MCF 10A (cell line): ENCODE measurements around the gene UBAP2L. TPM values are rescaled to one million over a fixed set of nuclear protein-coding genes. Genes with fewer than 3 reads are reported as not detected.
A peak's percentile ranks its signal among the peaks of the same experiment; 100 is the strongest.

ENCODE experiments used
- BruUV-seq: library from RNA; stranded (reverse); fragments of 400-500 nt; replicated peaks from 2 replicates; lab custom pipeline; 2021; lab: Mats Ljungman, UMichigan
- CTCF ChIA-PET: fragments of 300-600 bp; sonication (Branson Sonifier 250); formaldehyde crosslinking; extraction: SDS; loops from one replicate; lab custom pipeline; 2021; ENCODE audit warnings: antibody characterized with exemption, inconsistent platforms; lab: Yijun Ruan, JAX
- POLR2A ChIA-PET: fragments of 300-600, 350-650 bp; sonication (Branson Sonifier 250); formaldehyde crosslinking; extraction: SDS; loops from one replicate; lab custom pipeline; 2020; ENCODE audit warnings: antibody characterized with exemption, inconsistent platforms; lab: Yijun Ruan, JAX
- DNase-seq: peaks from one replicate; pipeline ENCODE4 v3.0.0-alpha.2; 2018; ENCODE audit not compliant: unreplicated experiment
- H3K27ac Mint-ChIP-seq: one replicate; pipeline ENCODE4 v1.8.0; 2022; ENCODE audit warnings: mild to moderate bottlenecking, low read depth, mixed read lengths; ENCODE audit not compliant: unreplicated experiment
- H3K27me3 Mint-ChIP-seq: one replicate; pipeline ENCODE4 v1.8.0; 2022; ENCODE audit warnings: mixed read lengths; ENCODE audit not compliant: insufficient read depth, unreplicated experiment
- H3K36me3 Mint-ChIP-seq: one replicate; pipeline ENCODE4 v1.8.0; 2022; ENCODE audit warnings: mild to moderate bottlenecking, moderate library complexity, mixed read lengths; ENCODE audit not compliant: insufficient read depth, unreplicated experiment
- H3K4me1 Mint-ChIP-seq: one replicate; pipeline ENCODE4 v1.8.0; 2022; ENCODE audit warnings: mixed read lengths; ENCODE audit not compliant: insufficient read depth, unreplicated experiment
- H3K4me3 Mint-ChIP-seq: one replicate; pipeline ENCODE4 v1.8.0; 2022; ENCODE audit warnings: mild to moderate bottlenecking, moderate library complexity, mixed read lengths; ENCODE audit not compliant: unreplicated experiment
- H3K9me3 Mint-ChIP-seq: one replicate; pipeline ENCODE4 v1.8.0; 2022; ENCODE audit warnings: mixed read lengths; ENCODE audit not compliant: unreplicated experiment
- intact Hi-C: fragments of 100-400 bp; cut with micrococcal nuclease; formaldehyde crosslinking; loops from 2 replicates; pipeline ENCODE4 v1.14.1; 2022
- microRNA-seq: library from miRNA; unstranded; fragments of <30 nt; microRNA quantifications from one replicate; pipeline ENCODE4 v1.2.0, GENCODE V29; 2022
- total RNA-seq: library from RNA; stranded (reverse); gene quantifications from 2 replicates; pipeline ENCODE4 v1.2.3, GENCODE V29; 2022
- TF ChIP-seq, protein P1 (sequence below): fragments of 200-600 bp; IDR thresholded peaks from one replicate; pipeline ENCODE4 v1.8.0; 2022; ENCODE audit warnings: antibody characterized with exemption, mild to moderate bottlenecking; ENCODE audit not compliant: unreplicated experiment

UBAP2L gene
- total RNA-seq, 1 experiment from 2014 or later = 223 TPM

DNA sequence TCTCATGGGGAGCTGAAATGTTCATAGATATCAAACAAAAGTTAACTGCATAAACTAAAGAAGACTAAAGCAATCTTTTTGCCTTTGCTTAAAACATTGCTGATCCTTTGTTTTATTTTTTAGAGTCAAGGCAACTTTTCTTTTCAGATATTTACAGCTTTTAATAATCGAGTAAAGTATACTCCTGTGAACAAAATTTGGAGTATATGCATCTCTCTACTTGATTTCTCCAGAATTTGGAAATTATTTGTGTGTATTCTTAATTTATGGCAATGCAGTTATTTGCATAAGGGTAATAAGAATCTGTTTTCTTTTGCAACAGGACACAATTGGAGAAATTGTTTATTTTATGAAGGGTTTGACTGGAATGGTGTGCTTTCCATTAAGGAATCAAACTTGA, 95.9 kb downstream of the UBAP2L start:
- intact Hi-C loops = no loop called here
- BruUV-seq = no TSS peak
- H3K36me3 Mint-ChIP-seq = no peaks in the 10 kb centered on the region
- DNase-seq = no peak
- no peak overlapping the region for H3K4me3 Mint-ChIP-seq
- no peak overlapping the region for H3K27ac Mint-ChIP-seq
- CTCF ChIA-PET = interaction anchor here (0.7 to 0.9 kb wide), 3 partner anchors 8 to 129 kb away, joined by 3 to 4 read pairs (median 3); partner anchors contain the start of gene ATP8B2
- TF ChIP-seq, protein P1, sequence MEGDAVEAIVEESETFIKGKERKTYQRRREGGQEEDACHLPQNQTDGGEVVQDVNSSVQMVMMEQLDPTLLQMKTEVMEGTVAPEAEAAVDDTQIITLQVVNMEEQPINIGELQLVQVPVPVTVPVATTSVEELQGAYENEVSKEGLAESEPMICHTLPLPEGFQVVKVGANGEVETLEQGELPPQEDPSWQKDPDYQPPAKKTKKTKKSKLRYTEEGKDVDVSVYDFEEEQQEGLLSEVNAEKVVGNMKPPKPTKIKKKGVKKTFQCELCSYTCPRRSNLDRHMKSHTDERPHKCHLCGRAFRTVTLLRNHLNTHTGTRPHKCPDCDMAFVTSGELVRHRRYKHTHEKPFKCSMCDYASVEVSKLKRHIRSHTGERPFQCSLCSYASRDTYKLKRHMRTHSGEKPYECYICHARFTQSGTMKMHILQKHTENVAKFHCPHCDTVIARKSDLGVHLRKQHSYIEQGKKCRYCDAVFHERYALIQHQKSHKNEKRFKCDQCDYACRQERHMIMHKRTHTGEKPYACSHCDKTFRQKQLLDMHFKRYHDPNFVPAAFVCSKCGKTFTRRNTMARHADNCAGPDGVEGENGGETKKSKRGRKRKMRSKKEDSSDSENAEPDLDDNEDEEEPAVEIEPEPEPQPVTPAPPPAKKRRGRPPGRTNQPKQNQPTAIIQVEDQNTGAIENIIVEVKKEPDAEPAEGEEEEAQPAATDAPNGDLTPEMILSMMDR = no peak
- H3K9me3 Mint-ChIP-seq = no peaks in the 10 kb centered on the region
- H3K27me3 Mint-ChIP-seq = peaks cover 25% of the 10 kb centered on the region
- POLR2A ChIA-PET = interaction anchor here (0.7 kb wide), 1 partner anchor 74 kb away, joined by 3 read pairs; no protein-coding TSS in a partner anchor
- H3K4me1 Mint-ChIP-seq = peaks cover 6% of the 10 kb centered on the region

GRCh38 chr1:154318386-154318785, 97.6 kb downstream of the UBAP2L start:
- no peak for DNase-seq

More at GRCh38 chr1:154318386-154318785, 97.6 kb downstream of the UBAP2L start:
- Mint-ChIP-seq H3K4me3 (no peak overlapping the region), H3K36me3 (no peaks in the 10 kb centered on the region), H3K27me3 (peaks cover 12% of the 10 kb centered on the region), H3K9me3 (no peaks in the 10 kb centered on the region), H3K27ac (no peak overlapping the region), H3K4me1 (peaks cover 6% of the 10 kb centered on the region)
- intact Hi-C loops = no loop called here
- ChIA-PET CTCF (interaction anchor here (0.7 to 0.8 kb wide), 2 partner anchors 9 to 197 kb away, joined by 3 read pairs; no protein-coding TSS in a partner anchor), POLR2A (interaction anchor here (1.1 kb wide), 1 partner anchor 8 kb away, joined by 3 read pairs; no protein-coding TSS in a partner anchor)
- BruUV-seq = no TSS peak
- TF ChIP-seq, protein P1 = no peak

Small RNAs within 50 kb of the gene (microRNA-seq; reads per million reads assigned to microRNA genes)
- gene MIR190B = 28.9 reads per million, percentile 62 among the genes with 10 or more reads in this experiment

Other genes with a start within 250 kb of the UBAP2L start
- gene JTB, start 243.3 kb upstream of the UBAP2L start, total RNA-seq = 194 and 224 TPM in 2 replicates
- gene RAB13, start 234.6 kb upstream of the UBAP2L start, total RNA-seq = 63.1 and 71.6 TPM in 2 replicates
- gene RPS27, start 230.2 kb upstream of the UBAP2L start, total RNA-seq = 3,026 and 3,064 TPM in 2 replicates
- 0.05 and 0.10 TPM in 2 replicates for gene NUP210L, start 65.9 kb upstream of the UBAP2L start, total RNA-seq
- 625 and 698 TPM in 2 replicates for gene TPM3, start 28.9 kb upstream of the UBAP2L start, total RNA-seq
- not detected in 2 replicates for gene CFAP141, start 14.6 kb upstream of the UBAP2L start, total RNA-seq
- gene HAX1, start 51.7 kb downstream of the UBAP2L start, total RNA-seq = 261 and 295 TPM in 2 replicates
- gene AQP10, start 100.1 kb downstream of the UBAP2L start, total RNA-seq = not detected in 2 replicates
- gene ATP8B2, start 104.6 kb downstream of the UBAP2L start, total RNA-seq = 27.1 and 66.3 TPM in 2 replicates
- gene IL6R, start 184.4 kb downstream of the UBAP2L start, total RNA-seq = 22.8 and 41.0 TPM in 2 replicates